ENCODE data around the gene SGSM2. TPM values are rescaled to one million over a fixed set of nuclear protein-coding genes. Genes with fewer than 3 reads are reported as not detected.

Gene SGSM2
- total and polyA plus RNA-seq, 2 of the 13 experiments (the other 11 are each of a cell fraction or from before 2014, with no cell fraction given): 30.4 to 51.3 TPM

GRCh38 chr17:2392252-2393173, 55.2 kb downstream of the SGSM2 start:
- WGBS (ENCODE audit: low lambda C conversion rate): 13% methylated on average over 17 of the region's 83 CpGs
- DNase-seq (ENCODE audit: low spot score) (peak; percentile 81), ATAC-seq (peak; percentile 31), FAIRE-seq (no peak)
- H3K9ac ChIP-seq (ENCODE audit: insufficient read depth, low read depth, low read length): peak overlapping the region; percentile 75
- no peak overlapping the region for H2AFZ ChIP-seq (ENCODE audit: low read length)
- ChIA-PET POLR2A (interaction anchor here (0.7 to 2.9 kb wide), 5 partner anchors 9 to 56 kb away, joined by 3 to 13 read pairs (median 3); partner anchors contain the start of genes SGSM2 and TSR1), CTCF (ENCODE audit: low intra/inter-chr PET ratio, low total read pairs) (no interaction called here)
- in situ Hi-C loops (cut with HindIII; ENCODE audit: extremely low pct_ligation_motif_present, low pct_unique_long_range_greater_than_20kb) (no loop called here), intact Hi-C loops (cut with micrococcal nuclease; ENCODE audit: unreplicated experiment) (loop anchor here (1.0 kb wide), 1 partner anchor 9 kb away; the partner anchor contains the start of gene MNT)
- H3K36me3 ChIP-seq (replicated peaks in 1 of 2; ENCODE audit: control insufficient read depth in 1 of 2, insufficient read depth in 2 of 2, low read length in 2 of 2): peaks cover 3 to 8% of the 10 kb centered on the region in 2 experiments; a peak in 2 of 5 replicates
- H3K27ac ChIP-seq (ENCODE audit: extremely low read length, insufficient read depth, low read length): peak overlapping the region; percentile 80
- H3K9me3 ChIP-seq (ENCODE audit: low read length): no peaks in the 10 kb centered on the region
- H3K27me3 ChIP-seq (ENCODE audit: control insufficient read depth in 1 of 2, insufficient read depth in 2 of 2, low read length in 2 of 2): no peaks in the 10 kb centered on the region
- peaks cover 35% of the 10 kb centered on the region for H4K20me1 ChIP-seq (ENCODE audit: insufficient read depth, low read length)
- peak overlapping the region; percentile 50 to 72 (median 62); a peak in 5 of 6 replicates for H3K4me3 ChIP-seq (replicated peaks in 1 of 3; ENCODE audit: insufficient read depth in 1 of 3, low read depth in 2 of 3, low read length in 3 of 3)
- H3K4me1 ChIP-seq (ENCODE audit: insufficient read depth, low read length): peaks cover 42% of the 10 kb centered on the region
- BruUV-seq (replicated peaks): TSS peak; percentile 30
- H3K79me2 ChIP-seq (ENCODE audit: insufficient read depth, low read length): peaks cover 20% of the 10 kb centered on the region
- peak overlapping the region; percentile 94 for H3K4me2 ChIP-seq (ENCODE audit: low read depth, low read length)
- TF ChIP-seq KMT2A (CRISPR knock-in tag; IDR thresholded peaks at IDR 0.05) (0 out of 2 replicates have a peak, but pooled peaks have one; percentile 3), SP4 (CRISPR knock-in tag; IDR thresholded peaks at IDR 0.05) (peak; percentile 95), HNF1B (CRISPR knock-in tag; IDR thresholded peaks at IDR 0.05) (0 out of 2 replicates have a peak, but pooled peaks have one; percentile 22), E2F1 (CRISPR knock-in tag; IDR thresholded peaks at IDR 0.05) (peak; percentile 53), ZBTB38 (CRISPR knock-in tag; IDR thresholded peaks at IDR 0.05) (0 out of 2 replicates have a peak, but pooled peaks have one; percentile 22), ZSCAN5A (CRISPR knock-in tag; IDR thresholded peaks at IDR 0.05; ENCODE audit: borderline replicate concordance) (no peak), ZNF747 (CRISPR knock-in tag; IDR thresholded peaks at IDR 0.05; ENCODE audit: borderline replicate concordance) (no peak), ZNF687 (CRISPR knock-in tag; IDR thresholded peaks at IDR 0.05) (peak; percentile 64), ZNF891 (CRISPR knock-in tag; IDR thresholded peaks at IDR 0.05) (0 out of 2 replicates have a peak, but pooled peaks have one; percentile 20), SKI (IDR thresholded peaks at IDR 0.05; ENCODE audit: partially characterized antibody) (peak; percentile 32), MAZ (IDR thresholded peaks at IDR 0.05; ENCODE audit: borderline replicate concordance, low read depth, low read length) (no peak), MAZ (CRISPR knock-in tag; IDR thresholded peaks at IDR 0.05; ENCODE audit: low read depth) (peak; percentile 77), ZNF740 (CRISPR knock-in tag; IDR thresholded peaks at IDR 0.05) (peak; percentile 34; the same call in 1 of the 2 replicates)

All from HepG2 (cell line).